GM20431 (cell line): Measurements from ENCODE around the gene TMEM178A.

ENCODE experiments used
- in situ Hi-C: fragments of 300-500 bp; cut with MseI, MboI; formaldehyde crosslinking; loops from one replicate; pipeline ENCODE4 v1.15.0; 2020; ENCODE audit warnings: low sequenced_read_pairs; ENCODE audit not compliant: unreplicated experiment

Gene TMEM178A

DNA sequence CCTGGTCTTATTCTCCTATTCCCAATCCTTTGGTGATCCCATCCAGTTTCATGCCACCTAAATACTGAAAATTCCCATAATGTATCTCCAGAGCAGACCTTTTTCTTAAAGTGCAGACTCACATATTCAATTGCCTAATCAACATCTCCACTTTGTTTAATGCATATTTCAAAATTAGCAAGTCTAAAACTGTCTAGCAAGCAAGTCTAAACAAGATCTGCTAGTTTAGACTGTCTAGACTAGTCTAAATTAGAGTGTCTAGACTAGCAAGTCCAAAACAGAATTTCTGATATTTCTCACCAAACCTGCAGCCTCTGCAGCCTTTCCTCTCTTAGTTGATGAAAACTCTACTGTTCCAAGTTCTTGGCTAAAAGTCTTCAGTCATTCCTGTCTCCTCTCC, 68.7 kb downstream of the TMEM178A start:
- in situ Hi-C loops = loop anchor here (25.0 kb wide), 1 partner anchor 347 kb away; no protein-coding TSS in a partner anchor

DNA sequence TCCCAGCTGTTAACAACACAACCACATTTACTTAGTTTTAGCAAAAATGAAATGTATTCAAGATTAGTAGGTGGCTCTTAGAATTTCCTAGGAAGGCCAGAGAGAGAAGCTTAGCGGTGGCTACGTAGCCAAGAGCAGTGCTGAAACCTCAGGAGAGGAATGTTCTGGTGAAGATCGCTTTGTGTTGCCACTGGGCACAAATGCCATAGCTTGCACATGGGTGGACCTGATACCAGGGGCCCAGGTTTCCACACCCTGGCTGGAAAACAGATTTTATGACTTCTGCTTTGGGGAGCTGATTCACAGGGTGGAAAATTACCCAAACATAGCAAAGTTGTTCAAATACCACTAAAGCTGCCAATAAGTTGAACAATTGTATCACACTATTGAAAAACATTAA, 69.9 kb downstream of the TMEM178A start:
- in situ Hi-C loops = loop anchor here (25.0 kb wide), 1 partner anchor 348 kb away; no protein-coding TSS in a partner anchor

DNA sequence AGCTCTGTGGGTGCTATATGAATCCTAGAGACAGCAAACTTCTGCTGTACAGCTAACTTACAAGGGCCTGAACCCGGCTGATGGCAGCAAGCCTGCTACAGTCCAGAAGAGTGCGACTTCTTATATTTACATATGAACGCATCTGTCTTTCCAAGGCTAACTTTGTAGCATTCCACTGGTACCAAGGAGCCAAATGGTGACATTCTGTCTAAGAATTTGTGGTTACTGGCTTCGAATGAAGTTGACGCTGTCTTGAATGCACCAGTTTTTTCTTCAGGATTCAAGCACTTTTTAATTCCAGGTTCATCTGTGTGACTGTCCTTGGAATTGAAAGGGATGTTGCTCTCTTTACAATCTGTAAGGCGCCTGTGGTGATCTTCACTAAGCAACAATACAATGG, 70.9 kb downstream of the TMEM178A start:
- in situ Hi-C loops = loop anchor here (25.0 kb wide), 1 partner anchor 349 kb away; no protein-coding TSS in a partner anchor

DNA sequence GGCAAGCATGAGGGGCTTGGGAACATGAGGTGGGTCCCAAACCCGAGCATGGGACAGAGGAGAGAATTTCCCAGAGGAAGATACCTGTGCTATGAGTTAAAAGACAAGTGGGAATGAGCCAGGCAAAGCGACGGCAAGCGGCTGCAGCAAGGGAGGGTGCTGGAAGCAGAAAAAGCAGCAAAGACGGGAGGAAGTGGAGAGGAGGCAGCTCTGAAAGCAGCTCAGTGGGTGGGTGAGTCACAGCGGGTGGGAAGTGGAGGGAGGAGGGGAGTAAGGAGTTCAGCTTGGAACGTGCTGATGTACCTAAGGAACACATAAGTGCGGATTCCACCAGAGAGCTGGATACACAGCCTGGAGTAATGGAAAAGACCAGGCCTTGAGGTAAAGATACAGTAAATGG, 71.9 kb downstream of the TMEM178A start:
- in situ Hi-C loops = loop anchor here (25.0 kb wide), 1 partner anchor 350 kb away; no protein-coding TSS in a partner anchor

DNA sequence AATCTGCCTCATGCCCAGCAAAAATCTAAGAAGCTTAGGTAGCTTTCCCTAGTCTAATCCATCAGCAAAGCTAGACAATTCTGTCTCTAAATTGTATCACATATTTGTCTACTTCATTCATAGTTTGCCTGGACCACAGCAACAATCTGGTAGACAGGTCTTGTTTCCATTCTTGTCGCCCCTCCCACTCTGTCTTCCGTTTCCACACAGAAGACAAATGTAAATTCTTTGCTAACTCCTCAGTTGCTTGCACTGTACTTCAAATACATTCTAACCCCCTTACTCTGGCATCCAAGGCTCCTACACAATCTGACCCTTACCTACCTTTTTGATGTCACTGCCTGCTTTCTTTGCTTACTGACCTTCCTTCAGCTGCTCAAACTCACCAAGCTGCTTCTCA, 73.2 kb downstream of the TMEM178A start:
- in situ Hi-C loops = loop anchor here (25.0 kb wide), 1 partner anchor 352 kb away; no protein-coding TSS in a partner anchor

DNA sequence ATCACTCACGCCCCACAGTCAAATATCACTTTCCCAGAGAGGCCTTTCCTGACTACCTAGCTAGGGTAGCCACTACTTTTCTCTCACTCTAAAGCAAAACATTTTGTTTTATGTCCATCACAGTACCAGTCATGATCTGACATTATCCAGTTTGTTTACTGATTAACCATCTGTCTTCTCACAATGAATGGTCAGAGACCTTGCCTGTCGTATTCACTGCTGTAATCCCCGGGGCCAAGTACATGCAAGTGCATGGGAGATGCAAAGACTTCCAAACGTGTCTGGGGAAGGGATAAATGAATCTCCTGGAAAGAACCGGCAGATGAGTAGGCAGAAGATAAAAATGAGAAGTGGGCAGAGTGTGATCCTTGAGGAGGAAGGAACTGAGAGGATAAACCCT, 73.7 kb downstream of the TMEM178A start:
- in situ Hi-C loops = loop anchor here (25.0 kb wide), 1 partner anchor 352 kb away; no protein-coding TSS in a partner anchor

DNA sequence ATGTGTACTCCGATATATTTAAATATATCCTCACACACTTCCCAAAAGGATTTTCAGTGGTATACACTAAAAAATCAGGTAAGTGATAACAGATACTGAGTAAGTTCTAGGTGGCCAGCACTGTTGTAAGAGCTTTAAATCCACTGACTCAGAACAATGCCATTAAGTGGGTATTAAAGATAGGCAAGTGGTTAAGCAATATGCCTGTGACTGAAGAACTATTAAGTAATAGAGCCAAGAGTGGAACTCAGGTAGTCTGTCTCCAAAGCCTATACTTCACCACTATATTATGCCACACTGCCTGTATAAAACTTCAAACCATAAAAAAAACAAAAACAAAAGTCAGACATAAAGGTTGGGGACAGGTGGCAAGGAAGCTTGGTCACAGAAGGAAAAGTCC, 76.2 kb downstream of the TMEM178A start:
- in situ Hi-C loops = loop anchor here (25.0 kb wide), 1 partner anchor 355 kb away; no protein-coding TSS in a partner anchor

DNA sequence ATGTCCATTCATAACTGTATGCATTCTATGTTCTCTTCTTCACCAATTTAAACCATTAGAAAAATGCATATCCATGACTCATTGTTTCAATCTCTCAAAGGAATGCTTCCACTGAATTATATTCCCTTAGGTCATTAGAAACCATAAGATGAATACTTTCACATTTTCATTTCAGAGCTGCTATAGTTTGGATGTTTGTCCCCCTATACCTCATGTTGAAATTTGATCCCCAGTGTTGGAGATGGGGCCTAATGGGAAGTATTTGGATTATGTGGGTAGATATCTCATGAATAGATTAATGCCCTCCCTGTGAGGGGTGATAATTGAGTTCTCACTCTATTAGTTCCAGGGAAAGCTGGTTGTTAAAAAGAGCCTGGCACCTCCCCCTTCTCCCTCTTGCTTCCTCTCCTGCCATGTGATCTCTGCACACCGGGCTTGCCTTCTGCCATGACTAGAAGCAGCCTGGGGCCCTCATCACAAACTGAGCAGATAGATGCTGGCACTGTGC, 77.6 kb downstream of the TMEM178A start:
- in situ Hi-C loops = loop anchor here (25.0 kb wide), 1 partner anchor 356 kb away; no protein-coding TSS in a partner anchor

DNA sequence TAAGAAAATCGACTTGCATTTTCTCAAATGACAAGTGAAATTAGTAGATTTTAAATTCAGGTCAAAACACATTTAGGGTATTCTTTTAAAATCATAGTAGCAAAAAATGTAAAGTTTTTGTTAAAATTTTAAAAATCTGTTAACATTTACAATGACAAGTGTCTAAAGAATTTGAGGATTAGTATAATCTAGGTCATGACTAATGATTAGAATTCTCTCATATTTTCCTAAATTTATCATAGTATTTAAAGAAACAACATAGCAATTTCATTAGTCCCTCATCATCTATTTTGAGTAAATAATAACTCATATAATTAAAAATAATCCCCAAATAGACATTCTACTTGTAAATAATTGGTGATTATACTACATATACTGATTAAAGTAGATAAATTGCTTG, 89.7 kb downstream of the TMEM178A start:
- in situ Hi-C loops = no loop called here

DNA sequence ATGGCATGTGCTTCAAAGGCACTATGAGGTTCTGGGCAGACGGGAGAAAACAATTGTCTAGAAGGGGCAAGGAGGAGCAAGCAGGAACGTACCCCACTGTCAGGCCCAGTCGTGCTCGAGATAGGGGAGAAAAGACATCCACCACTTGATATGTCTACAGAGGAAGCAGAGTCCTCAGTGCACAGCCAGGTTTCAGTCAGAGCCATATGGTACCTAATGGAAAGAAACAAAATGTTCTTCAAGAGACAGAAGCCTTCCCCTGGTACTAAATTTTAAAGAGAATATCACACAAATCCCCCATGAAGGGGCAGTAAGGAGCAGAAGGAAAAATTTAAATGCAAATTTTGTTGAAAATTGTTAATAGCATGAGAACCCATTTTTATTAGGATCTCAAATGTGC, 91.4 kb downstream of the TMEM178A start:
- in situ Hi-C loops = no loop called here

DNA sequence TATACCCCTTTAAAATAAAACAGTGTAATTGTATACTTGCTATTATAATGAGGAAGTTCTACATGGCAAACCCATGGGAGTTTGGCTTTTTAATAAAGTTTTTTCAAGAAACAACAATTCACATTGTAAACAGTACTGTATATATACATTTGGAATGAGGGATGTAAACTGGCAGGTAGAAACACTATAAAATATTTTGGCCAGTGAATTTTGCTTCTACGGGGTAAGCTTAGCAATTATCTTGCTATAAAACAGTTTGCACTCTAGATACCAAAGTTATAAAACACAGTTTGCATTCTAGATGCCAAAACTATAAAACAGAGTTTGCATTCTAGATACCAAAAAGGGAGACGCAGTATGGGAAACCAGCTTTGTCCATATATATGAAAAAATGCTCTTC, 96.7 kb downstream of the TMEM178A start:
- in situ Hi-C loops = no loop called here
